Activated T-cell treated with anti-CD3 and anti-CD28 coated beads, Interleukin-2, amount 50 U/mL, for 72 hours (primary cell): ENCODE data around the gene THRB. TPM values are rescaled to one million over a fixed set of nuclear protein-coding genes. Genes with fewer than 3 reads are reported as not detected.

Experiments
- ATAC-seq, 2 donors: fragments of 150-1000 bp; cut with Tn5 transposase; replicated peaks in 1 of 2; 2 replicates each; pipeline ENCODE4 v1.10.0; 2021; ENCODE audit warnings: moderate library complexity in 2 of 2, mild to moderate bottlenecking in 1 of 2
- DNase-seq, 2 donors: peaks; one replicate each; pipeline ENCODE4 v3.0.0; 2021 to 2022; ENCODE audit warnings: mixed read lengths in 1 of 2
- H3K27ac Mint-ChIP-seq: one replicate; pipeline ENCODE4 v1.8.0; 2022; ENCODE audit warnings: mild to moderate bottlenecking, moderate library complexity, mixed read lengths
- H3K27me3 Mint-ChIP-seq: one replicate; pipeline ENCODE4 v1.8.0; 2022; ENCODE audit warnings: low read depth, mixed read lengths
- H3K36me3 Mint-ChIP-seq, 2 donors: one replicate each; pipeline ENCODE4 v1.8.0; 2022; ENCODE audit warnings: mixed read lengths in 2 of 2, mild to moderate bottlenecking in 1 of 2; ENCODE audit not compliant: insufficient read depth in 2 of 2
- H3K4me1 Mint-ChIP-seq: one replicate; pipeline ENCODE4 v1.8.0; 2022; ENCODE audit warnings: low read depth, mixed read lengths
- H3K4me3 Mint-ChIP-seq, 2 donors: one replicate each; pipeline ENCODE4 v1.8.0; 2022; ENCODE audit warnings: mild to moderate bottlenecking in 2 of 2, mixed read lengths in 2 of 2, moderate library complexity in 2 of 2
- H3K9me3 Mint-ChIP-seq, 2 donors: one replicate each; pipeline ENCODE4 v1.8.0; 2022; ENCODE audit warnings: mixed read lengths in 2 of 2
- total RNA-seq, 2 donors: library from RNA; stranded (reverse); gene quantifications; one replicate each; pipeline ENCODE4 v1.2.3, GENCODE V29; 2022

Gene THRB
- total RNA-seq, 2 donors from 2014 or later, result not detected

GRCh38 chr3:24379936-24380335, 114.7 kb downstream of the THRB start:
- H3K4me1 Mint-ChIP-seq, result no peaks in the 10 kb centered on the region
- DNase-seq (no peak), ATAC-seq (no peak)
- H3K9me3 Mint-ChIP-seq, result no peaks in the 10 kb centered on the region
- H3K27me3 Mint-ChIP-seq, result peaks cover 8% of the 10 kb centered on the region
- H3K27ac Mint-ChIP-seq, result no peak overlapping the region
- no peak overlapping the region for H3K4me3 Mint-ChIP-seq
- H3K36me3 Mint-ChIP-seq, result no peaks in the 10 kb centered on the region

- H3K4me3 Mint-ChIP-seq, result no peak overlapping the region
- peaks cover 8% of the 10 kb centered on the region for H3K27me3 Mint-ChIP-seq
- H3K4me1 Mint-ChIP-seq, result no peaks in the 10 kb centered on the region
- no peak for ATAC-seq
- no peaks in the 10 kb centered on the region for H3K36me3 Mint-ChIP-seq
- H3K9me3 Mint-ChIP-seq, result no peaks in the 10 kb centered on the region
- DNase-seq, result no peak
- H3K27ac Mint-ChIP-seq, result no peak overlapping the region
These were observed 116.3 kb downstream of the THRB start for GRCh38 chr3:24378313-24378712.

- DNase-seq, result no peak
- Mint-ChIP-seq H3K36me3 (no peaks in the 10 kb centered on the region), H3K27ac (no peak overlapping the region), H3K27me3 (peaks cover 8% of the 10 kb centered on the region), H3K9me3 (no peaks in the 10 kb centered on the region), H3K4me1 (no peaks in the 10 kb centered on the region), H3K4me3 (no peak overlapping the region)
- ATAC-seq, result no peak
These were observed 117.2 kb downstream of the THRB start for GRCh38 chr3:24377218-24377993.

GRCh38 chr3:24375947-24376384, 118.7 kb downstream of the THRB start:
- Mint-ChIP-seq H3K36me3 (no peaks in the 10 kb centered on the region), H3K27me3 (peaks cover 8% of the 10 kb centered on the region), H3K4me3 (no peak overlapping the region), H3K27ac (no peak overlapping the region), H3K4me1 (no peaks in the 10 kb centered on the region), H3K9me3 (no peaks in the 10 kb centered on the region)
- ATAC-seq, result no peak
- DNase-seq, result no peak

- no peaks in the 10 kb centered on the region for H3K9me3 Mint-ChIP-seq
- no peaks in the 10 kb centered on the region for H3K27me3 Mint-ChIP-seq
- H3K4me1 Mint-ChIP-seq, result no peaks in the 10 kb centered on the region
- DNase-seq, result no peak
- H3K36me3 Mint-ChIP-seq, result no peaks in the 10 kb centered on the region
- no peak for ATAC-seq
- H3K27ac Mint-ChIP-seq, result no peak overlapping the region
- no peak overlapping the region for H3K4me3 Mint-ChIP-seq
These were observed 119.8 kb downstream of the THRB start for GRCh38 chr3:24374801-24375200.

- no peaks in the 10 kb centered on the region for H3K27me3 Mint-ChIP-seq
These were observed 121.3 kb downstream of the THRB start for GRCh38 chr3:24373198-24373959.

GRCh38 chr3:24372559-24373197, 122.0 kb downstream of the THRB start:
- Mint-ChIP-seq H3K27ac (no peak overlapping the region), H3K36me3 (no peaks in the 10 kb centered on the region), H3K4me3 (no peak overlapping the region), H3K27me3 (no peaks in the 10 kb centered on the region), H3K9me3 (no peaks in the 10 kb centered on the region), H3K4me1 (no peaks in the 10 kb centered on the region)
- DNase-seq, result no peak
- no peak for ATAC-seq

More at GRCh38 chr3:24373198-24373959, 121.3 kb downstream of the THRB start:
- no peak for DNase-seq
- Mint-ChIP-seq H3K9me3 (no peaks in the 10 kb centered on the region), H3K4me1 (no peaks in the 10 kb centered on the region), H3K4me3 (no peak overlapping the region), H3K27ac (no peak overlapping the region), H3K36me3 (no peaks in the 10 kb centered on the region)
- no peak for ATAC-seq

GRCh38 chr3:24370352-24371090, 124.1 kb downstream of the THRB start:
- no peak for DNase-seq
- H3K9me3 Mint-ChIP-seq, result no peaks in the 10 kb centered on the region
- H3K4me3 Mint-ChIP-seq, result no peak overlapping the region
- H3K27ac Mint-ChIP-seq, result no peak overlapping the region
- no peaks in the 10 kb centered on the region for H3K4me1 Mint-ChIP-seq
- H3K36me3 Mint-ChIP-seq, result no peaks in the 10 kb centered on the region
- no peaks in the 10 kb centered on the region for H3K27me3 Mint-ChIP-seq
- ATAC-seq, result no peak

- H3K4me1 Mint-ChIP-seq, result no peaks in the 10 kb centered on the region
- H3K27me3 Mint-ChIP-seq, result no peaks in the 10 kb centered on the region
- no peak for ATAC-seq
- H3K27ac Mint-ChIP-seq, result no peak overlapping the region
- no peak for DNase-seq
- H3K4me3 Mint-ChIP-seq, result no peak overlapping the region
- no peaks in the 10 kb centered on the region for H3K36me3 Mint-ChIP-seq
- H3K9me3 Mint-ChIP-seq, result no peaks in the 10 kb centered on the region
These were observed 126.0 kb downstream of the THRB start for GRCh38 chr3:24368605-24369004.

- Mint-ChIP-seq H3K4me1 (no peaks in the 10 kb centered on the region), H3K27me3 (no peaks in the 10 kb centered on the region), H3K9me3 (no peaks in the 10 kb centered on the region), H3K36me3 (no peaks in the 10 kb centered on the region), H3K27ac (no peak overlapping the region), H3K4me3 (no peak overlapping the region)
- DNase-seq (no peak), ATAC-seq (no peak)
These were observed 126.9 kb downstream of the THRB start for GRCh38 chr3:24367664-24368264.

GRCh38 chr3:24367216-24367615, 127.4 kb downstream of the THRB start:
- Mint-ChIP-seq H3K9me3 (peaks cover 0 to 1% of the 10 kb centered on the region in 2 donors), H3K4me1 (no peaks in the 10 kb centered on the region), H3K4me3 (no peak overlapping the region), H3K27ac (no peak overlapping the region), H3K36me3 (no peaks in the 10 kb centered on the region), H3K27me3 (no peaks in the 10 kb centered on the region)
- DNase-seq, result no peak
- ATAC-seq, result no peak

- no peak overlapping the region for H3K4me3 Mint-ChIP-seq
- peaks cover 0 to 2% of the 10 kb centered on the region in 2 donors for H3K9me3 Mint-ChIP-seq
- no peaks in the 10 kb centered on the region for H3K4me1 Mint-ChIP-seq
- no peaks in the 10 kb centered on the region for H3K27me3 Mint-ChIP-seq
- H3K27ac Mint-ChIP-seq, result no peak overlapping the region
- ATAC-seq (no peak), DNase-seq (no peak)
- H3K36me3 Mint-ChIP-seq, result no peaks in the 10 kb centered on the region
These were observed 129.5 kb downstream of the THRB start for GRCh38 chr3:24365168-24365567.
